ENCODE measurements around the gene SEC16B.
A peak's percentile ranks its signal among the peaks of the same experiment; 100 is the strongest.

Gene SEC16B

DNA sequence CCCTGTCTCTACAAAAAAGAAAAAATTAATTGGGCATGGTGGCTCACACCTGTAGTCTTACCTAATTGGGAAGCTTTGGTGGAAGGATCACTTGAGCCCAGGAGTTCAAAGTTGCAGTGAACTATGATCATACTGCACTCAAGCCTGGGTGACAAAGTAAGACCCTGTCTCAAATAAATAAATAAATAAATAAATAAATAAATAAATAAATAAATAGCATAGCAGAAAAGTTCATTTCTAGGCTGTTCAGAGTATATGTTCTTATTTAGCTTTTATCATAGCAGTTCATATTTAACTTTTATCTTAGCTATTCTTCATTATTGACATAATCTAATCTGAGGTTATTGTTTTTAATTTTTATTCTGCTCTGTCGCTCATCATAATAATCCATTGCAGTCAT is 8.7 kb upstream of the SEC16B start:
- DNase-seq = no peak

- no peak for DNase-seq
Measured at GRCh38 chr1:177977141-177977540, 7.3 kb upstream of the SEC16B start.

GRCh38 chr1:177976596-177976995 is 6.7 kb upstream of the SEC16B start:
- no peak for DNase-seq

GRCh38 chr1:177975588-177976495 is 6.0 kb upstream of the SEC16B start:
- no peak for DNase-seq

GRCh38 chr1:177973585-177973984 is 3.7 kb upstream of the SEC16B start:
- no peak for DNase-seq

DNA sequence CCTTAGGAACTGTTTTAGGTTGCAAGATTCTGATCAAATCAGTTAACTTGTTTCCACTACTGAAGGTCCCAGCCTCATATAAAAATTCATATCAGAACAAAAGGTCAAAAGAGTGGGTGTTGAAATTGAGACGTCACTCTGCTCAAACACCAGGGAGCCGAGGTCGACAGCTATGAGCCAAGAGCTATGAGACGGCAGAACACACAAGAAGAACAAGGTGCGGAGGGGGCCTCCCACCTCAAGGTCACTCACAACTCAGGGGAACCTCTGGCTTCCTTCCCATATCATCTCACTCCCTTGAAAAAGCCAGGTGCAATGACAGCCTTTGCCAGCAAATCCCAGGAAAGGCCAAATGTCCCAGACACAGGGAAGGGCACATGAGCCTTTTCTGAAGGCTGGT is 749 bp downstream of the SEC16B start:
- no peak for DNase-seq

DNA sequence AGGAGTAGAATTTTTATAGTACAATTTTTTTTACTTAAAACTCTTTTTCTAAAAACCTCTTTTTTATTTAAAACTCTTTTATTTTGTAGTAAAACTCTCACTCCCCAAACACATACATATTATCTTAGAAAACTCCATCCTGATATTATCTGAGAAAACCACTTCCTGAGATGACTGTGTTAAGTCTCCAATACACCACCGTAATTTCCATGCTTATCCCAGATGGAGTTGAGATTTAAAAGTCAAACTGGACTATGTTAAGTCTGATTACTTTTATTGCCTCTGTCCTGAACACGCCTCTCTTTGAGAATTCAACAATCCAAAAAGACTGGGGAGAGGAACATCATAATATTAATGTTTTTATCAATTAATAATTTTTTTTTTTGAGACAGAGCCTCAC is 3.7 kb downstream of the SEC16B start:
- DNase-seq = no peak

- DNase-seq = no peak
Measured at GRCh38 chr1:177965293-177965692, 4.6 kb downstream of the SEC16B start.

DNA sequence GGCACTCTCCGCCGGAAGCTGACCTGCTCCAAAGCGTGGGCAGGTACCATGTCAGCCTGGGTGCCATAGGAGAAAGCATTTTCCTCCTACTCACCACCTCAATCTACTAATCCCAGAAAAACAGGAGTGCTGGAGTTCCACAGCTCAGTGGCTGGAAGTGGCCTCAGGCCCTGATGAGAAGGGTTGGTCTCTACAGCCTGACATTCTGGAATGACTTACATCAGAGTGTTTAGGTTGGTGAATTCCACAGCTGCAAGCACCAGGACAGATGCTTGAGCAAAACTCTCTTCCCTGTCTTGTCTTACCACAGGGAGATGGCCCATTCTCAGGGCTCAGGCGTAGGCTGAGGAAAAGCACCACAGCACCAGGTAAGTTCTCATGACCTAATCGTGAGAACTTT is 5.5 kb downstream of the SEC16B start:
- DNase-seq = no peak

GRCh38 chr1:177960939-177961622 is 8.8 kb downstream of the SEC16B start:
- DNase-seq = no peak

DNA sequence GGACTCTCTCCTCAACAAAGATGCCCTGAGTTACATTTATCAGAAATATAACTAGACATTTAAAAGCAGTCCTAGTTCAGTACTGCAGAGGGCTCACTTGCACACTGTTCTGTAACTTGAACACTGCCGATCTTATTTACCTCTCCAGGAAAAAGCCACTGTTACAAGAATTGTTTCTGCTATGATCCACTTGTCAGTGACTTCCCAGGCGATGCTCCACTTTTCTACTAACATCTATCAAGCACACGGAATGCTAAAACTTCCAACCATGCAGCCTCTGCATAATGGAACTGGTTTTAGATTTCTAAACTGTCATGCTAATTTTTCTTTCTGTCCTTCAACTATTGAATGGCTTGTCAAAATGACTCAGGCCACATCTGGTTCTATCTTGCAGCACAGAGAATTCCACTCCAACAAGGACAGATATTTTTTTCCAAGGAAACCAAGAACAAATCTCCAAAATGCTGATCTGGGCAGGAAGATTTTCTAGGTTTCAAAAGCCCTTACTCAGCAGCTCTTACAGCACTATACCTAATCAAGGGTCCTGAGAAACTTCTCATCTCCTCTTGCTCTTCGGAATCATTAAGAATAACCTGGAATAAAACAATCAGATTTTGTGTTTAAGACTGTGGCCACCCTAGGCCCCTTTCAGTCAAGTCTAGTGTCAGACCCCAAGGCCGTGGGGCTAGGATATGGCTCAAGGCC is 9.9 kb downstream of the SEC16B start:
- no peak for DNase-seq

DNA sequence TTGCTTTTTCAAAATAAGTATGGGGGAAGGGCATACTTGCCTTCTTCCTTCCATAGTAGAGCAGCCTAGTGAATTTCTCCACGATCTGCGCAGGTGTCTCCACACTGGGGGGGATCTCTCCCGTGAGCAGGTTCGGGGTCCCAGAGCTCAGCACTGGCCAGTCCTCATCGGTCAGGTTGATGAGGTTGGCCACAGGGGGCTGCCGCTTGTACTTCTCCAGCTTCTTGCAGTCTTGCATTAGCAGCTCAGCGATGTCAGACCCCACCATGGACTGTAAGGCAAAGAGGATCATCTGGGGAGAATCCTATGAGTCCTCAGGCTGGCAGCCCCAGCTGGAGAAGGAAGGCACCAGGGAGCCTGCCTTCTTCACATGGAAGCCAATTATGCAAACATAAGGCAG is 11.8 kb downstream of the SEC16B start:
- no peak for DNase-seq

DNA sequence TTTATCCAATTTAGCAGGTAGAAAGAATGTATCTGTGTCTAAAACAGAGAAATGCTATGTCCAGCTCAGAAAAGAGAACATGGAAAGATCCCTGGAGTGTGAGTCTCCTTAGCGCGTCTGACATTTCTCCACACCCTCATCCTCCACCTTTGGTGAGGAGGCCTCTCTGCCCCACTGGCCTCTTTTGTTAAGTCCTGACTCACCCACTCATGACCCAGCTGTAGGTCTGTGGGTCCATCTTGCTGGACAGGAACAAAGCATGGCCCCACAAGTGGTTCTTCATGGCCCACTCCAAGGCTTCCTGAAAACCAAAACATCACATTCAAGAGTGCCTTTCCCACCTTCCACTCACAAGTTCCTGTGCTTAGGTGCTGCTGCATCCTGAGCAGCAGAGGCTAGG is 15.8 kb downstream of the SEC16B start:
- no peak for DNase-seq

DNA sequence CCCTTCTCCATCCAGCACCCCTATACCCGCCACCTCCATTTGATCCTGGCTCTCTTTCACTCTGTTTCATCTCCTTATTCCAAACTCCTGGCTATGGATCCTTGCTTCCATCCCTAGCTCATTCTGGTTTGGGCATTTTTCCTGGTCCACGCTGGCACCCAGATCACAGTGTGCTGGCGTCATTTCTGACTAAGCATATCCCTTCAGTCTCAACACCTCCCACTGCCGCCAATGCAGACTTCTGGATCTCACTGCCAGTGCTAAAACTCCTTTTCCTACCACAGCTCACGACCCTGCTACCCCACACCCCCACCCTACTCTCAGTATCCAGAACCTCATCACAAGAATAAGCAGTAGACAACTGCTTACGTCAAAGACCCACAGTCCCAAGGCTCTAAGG is 16.3 kb downstream of the SEC16B start:
- no peak for DNase-seq

DNA sequence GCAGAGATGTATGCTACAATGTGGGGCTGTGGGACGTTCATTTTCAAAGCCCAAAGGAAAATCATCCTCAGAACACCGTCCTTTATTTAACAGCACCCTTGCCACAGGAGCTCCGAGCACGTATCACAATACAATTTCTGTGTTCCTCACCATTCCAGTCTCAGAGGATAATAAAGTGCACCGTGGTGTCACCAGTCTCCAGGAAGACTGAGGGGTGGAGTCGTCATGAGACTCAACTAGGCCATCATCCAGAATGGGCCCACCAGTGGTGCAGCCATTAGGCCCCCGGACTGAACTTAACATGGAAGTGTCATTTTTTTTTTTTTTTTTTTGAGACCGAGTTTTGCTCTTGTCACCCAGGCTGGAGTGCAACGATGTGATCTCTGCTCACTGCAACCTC is 17.2 kb downstream of the SEC16B start:
- no peak for DNase-seq

GRCh38 chr1:177952249-177952648 is 17.6 kb downstream of the SEC16B start:
- DNase-seq = no peak

DNA sequence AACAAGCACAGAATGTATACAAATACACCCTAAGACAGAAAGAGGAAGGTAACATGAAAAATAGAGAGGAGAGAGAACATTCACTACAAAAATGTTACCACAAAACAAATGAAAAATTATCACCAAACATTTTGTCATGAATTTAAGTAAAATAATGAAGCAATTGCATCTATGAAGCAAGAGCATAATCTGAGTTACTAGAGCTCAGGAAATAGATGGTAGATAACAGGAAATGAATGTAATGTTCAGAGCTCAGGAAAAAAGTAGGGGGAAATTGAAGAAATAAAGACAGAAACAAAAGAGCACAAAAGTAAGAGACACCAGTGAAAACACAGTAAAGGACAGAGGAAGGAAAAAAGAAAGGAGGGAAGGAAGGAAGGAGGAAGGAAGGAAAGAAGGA is 19.4 kb downstream of the SEC16B start:
- DNase-seq = no peak

DNA sequence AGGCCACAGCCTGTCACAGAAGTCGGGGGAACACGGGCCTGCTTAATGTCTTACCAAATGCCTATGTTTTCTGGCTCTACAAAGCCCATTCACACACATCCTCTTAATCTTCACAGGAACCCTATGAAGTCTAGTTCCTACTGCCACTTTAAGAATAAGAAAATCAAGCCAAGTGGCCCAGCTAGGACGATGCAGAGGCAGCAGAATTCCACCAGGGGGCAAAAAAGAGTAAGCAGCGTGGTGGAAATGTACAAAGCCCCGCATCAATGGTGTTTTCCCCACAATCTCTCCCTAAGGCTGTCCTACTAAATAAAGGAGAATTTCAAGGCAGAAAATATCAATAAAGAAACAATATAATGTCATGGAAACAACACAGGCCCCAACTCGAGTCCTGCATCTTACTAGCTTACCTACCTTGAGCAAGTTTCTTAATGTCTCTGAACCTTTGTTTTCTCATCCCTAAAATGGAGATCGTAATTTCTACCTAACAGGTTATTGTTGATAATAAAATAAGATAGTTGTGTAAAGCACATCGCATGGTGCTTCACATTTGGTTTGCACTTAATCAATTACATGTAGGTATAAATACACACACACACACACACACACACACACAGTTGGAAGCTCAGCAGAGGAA is 21.4 kb downstream of the SEC16B start:
- peak; percentile 66 for DNase-seq

DNA sequence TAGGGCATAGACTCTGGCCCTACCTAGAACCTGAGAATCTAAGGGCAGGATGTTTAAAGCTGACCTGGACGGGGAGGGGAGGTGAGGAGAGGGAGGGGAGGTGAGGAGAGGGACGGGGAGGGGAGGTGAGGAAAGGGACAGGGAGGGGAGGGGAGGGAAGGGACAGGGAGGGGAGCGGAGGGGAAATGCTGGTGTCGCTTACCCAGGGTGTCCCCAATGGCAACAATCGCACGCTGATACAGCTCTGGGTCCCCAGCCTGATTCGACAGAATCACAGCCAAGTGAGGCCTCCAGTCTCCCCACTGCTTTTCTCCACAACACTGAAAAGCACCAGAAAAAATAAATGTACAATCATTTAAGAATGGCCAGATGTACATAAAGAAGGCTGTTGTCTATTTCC is 22.2 kb downstream of the SEC16B start:
- no peak for DNase-seq

- peak; percentile 65 for DNase-seq
Measured at GRCh38 chr1:177945943-177946650, 23.8 kb downstream of the SEC16B start.

DNA sequence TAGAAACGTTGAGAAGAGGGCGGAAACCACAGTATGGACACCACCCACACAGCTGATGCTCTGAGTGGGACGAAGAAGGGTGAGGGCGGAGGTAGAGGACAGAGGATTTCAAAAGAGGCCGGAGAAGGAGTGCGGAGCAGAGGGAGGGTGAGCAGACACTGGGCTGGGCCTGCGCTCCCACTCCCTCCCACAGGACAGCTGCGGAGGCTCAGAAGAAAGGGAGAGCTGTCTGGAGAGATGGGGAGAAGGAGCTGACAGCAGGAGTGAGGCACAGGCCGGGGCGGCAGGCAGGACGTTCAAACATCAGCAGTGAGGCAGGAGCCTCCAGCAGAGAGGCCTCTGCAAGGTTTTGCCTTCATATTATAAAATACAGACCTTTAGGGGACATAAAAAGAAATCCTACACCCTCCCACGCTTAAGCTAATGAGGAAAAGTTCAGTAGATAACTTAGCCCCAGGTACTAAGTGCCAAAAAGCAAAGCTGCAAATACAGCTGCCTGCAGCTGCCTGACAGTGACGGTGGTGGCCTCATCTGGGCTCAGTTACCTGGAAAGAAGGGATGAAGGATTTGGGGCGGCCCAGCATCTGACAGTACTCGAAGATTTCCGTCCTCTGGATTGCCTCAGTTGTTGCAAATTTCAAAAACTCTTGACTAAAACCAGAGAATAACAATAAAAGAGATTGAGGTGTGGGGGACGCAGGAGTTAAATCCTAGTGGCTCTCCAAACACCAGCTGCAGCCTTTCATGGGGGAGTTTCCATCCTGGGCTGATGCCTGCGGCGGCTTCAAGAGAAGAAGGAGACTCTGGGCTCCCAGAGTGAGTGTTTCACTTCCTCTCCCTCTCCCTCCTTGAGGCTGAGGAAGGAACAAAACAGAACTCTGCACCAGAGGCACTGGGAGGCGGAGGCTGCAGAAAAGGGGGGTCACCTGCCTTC is 25.6 kb downstream of the SEC16B start:
- DNase-seq = peak; percentile 48
